Stimulated activated CD4-positive, alpha-beta T cell treated with anti-CD3 and anti-CD28 coated beads, Interleukin-4, amount 100 ng/mL, for 1 hour (primary cell): ENCODE results near the gene SLC8A2.

Experiments
- DNase-seq: peaks from one replicate; pipeline ENCODE4 v3.0.0-alpha.2; 2020

The SLC8A2 gene

GRCh38 chr19:47503826-47504150 is 32.1 kb upstream of the SLC8A2 start:
- no peak for DNase-seq

- no peak for DNase-seq
Measured at GRCh38 chr19:47503130-47503825, 31.6 kb upstream of the SLC8A2 start.

- no peak for DNase-seq
Measured at GRCh38 chr19:47499863-47500830, 28.5 kb upstream of the SLC8A2 start.

GRCh38 chr19:47499371-47499770 is 27.7 kb upstream of the SLC8A2 start:
- no peak for DNase-seq

- DNase-seq: no peak
Measured at GRCh38 chr19:47498561-47498960, 26.9 kb upstream of the SLC8A2 start.

- no peak for DNase-seq
Measured at GRCh38 chr19:47497821-47498520, 26.3 kb upstream of the SLC8A2 start.

GRCh38 chr19:47497050-47497766 is 25.5 kb upstream of the SLC8A2 start:
- DNase-seq: no peak

- no peak for DNase-seq
Measured at GRCh38 chr19:47495478-47496372, 24.0 kb upstream of the SLC8A2 start.

GRCh38 chr19:47494729-47495128 is 23.0 kb upstream of the SLC8A2 start:
- no peak for DNase-seq

- DNase-seq: no peak
Measured at GRCh38 chr19:47494211-47494547, 22.5 kb upstream of the SLC8A2 start.

- no peak for DNase-seq
Measured at GRCh38 chr19:47493378-47494210, 21.9 kb upstream of the SLC8A2 start.

GRCh38 chr19:47492571-47493377 is 21.1 kb upstream of the SLC8A2 start:
- DNase-seq: no peak

- DNase-seq: no peak
Measured at GRCh38 chr19:47492137-47492533, 20.4 kb upstream of the SLC8A2 start.

- no peak for DNase-seq
Measured at GRCh38 chr19:47491358-47492136, 19.9 kb upstream of the SLC8A2 start.

GRCh38 chr19:47490847-47491246 is 19.2 kb upstream of the SLC8A2 start:
- no peak for DNase-seq

GRCh38 chr19:47490031-47490430 is 18.3 kb upstream of the SLC8A2 start:
- no peak for DNase-seq

- no peak for DNase-seq
Measured at GRCh38 chr19:47489072-47489914, 17.6 kb upstream of the SLC8A2 start.
